GM23338 (cell line): ENCODE measurements around the gene SETBP1. TPM values are rescaled to one million over a fixed set of nuclear protein-coding genes. Genes with fewer than 3 reads are reported as not detected.

Experiments used
- ATAC-seq: fragments of 200-7000 bp; cut with Tn5 transposase; 3 replicates; pipeline ENCODE4 v1.9.1; 2020
- DNase-seq: peaks from one replicate; pipeline ENCODE4 v3.0.0-alpha.2; 2015; ENCODE audit warnings: low spot score
- H2AFZ ChIP-seq: fragments of 200-600 bp; sonication (generic); 2 replicates; pipeline ENCODE4 v1.8.0; 2016; ENCODE audit warnings: antibody characterized with exemption, mild to moderate bottlenecking, moderate library complexity
- H3F3A ChIP-seq: fragments of 200-600 bp; sonication (generic); replicated peaks from 2 replicates; pipeline ENCODE4 v1.8.0; 2017; ENCODE audit warnings: antibody characterized with exemption, mixed run types, low read depth
- H3K27ac ChIP-seq: fragments of 200-600 bp; sonication (generic); 2 replicates; pipeline ENCODE4 v1.6.1; 2016; ENCODE audit warnings: low read depth
- H3K27me3 ChIP-seq: fragments of 200-600 bp; sonication (generic); 2 replicates; pipeline ENCODE4 v1.8.0; 2016; ENCODE audit warnings: mild to moderate bottlenecking, mixed run types, moderate library complexity; ENCODE audit not compliant: insufficient read depth
- H3K36me3 ChIP-seq: fragments of 200-600 bp; sonication (generic); 2 replicates; pipeline ENCODE4 v1.8.0; 2016; ENCODE audit warnings: mild to moderate bottlenecking; ENCODE audit not compliant: insufficient read depth
- H3K4me1 ChIP-seq: fragments of 200-600 bp; sonication (generic); 2 replicates; pipeline ENCODE4 v1.8.0; 2016; ENCODE audit warnings: mild to moderate bottlenecking, moderate library complexity; ENCODE audit not compliant: insufficient read depth
- H3K4me2 ChIP-seq: fragments of 200-600 bp; sonication (generic); 2 replicates; pipeline ENCODE4 v1.7.1; 2017; ENCODE audit warnings: mixed run types
- H3K4me3 ChIP-seq: fragments of 200-600 bp; sonication (generic); 2 replicates; pipeline ENCODE4 v1.6.1; 2016; ENCODE audit warnings: mixed run types
- H3K79me2 ChIP-seq: fragments of 200-600 bp; sonication (generic); replicated peaks from 2 replicates; pipeline ENCODE4 v1.8.0; 2017; ENCODE audit warnings: mild to moderate bottlenecking; ENCODE audit not compliant: insufficient read depth
- H3K9me2 ChIP-seq: fragments of 200-600 bp; sonication (generic); 2 replicates; pipeline ENCODE4 v1.8.0; 2017; ENCODE audit not compliant: insufficient read depth
- H4K20me1 ChIP-seq: fragments of 200-600 bp; sonication (generic); replicated peaks from 2 replicates; pipeline ENCODE4 v1.8.0; 2017; ENCODE audit warnings: mild to moderate bottlenecking; ENCODE audit not compliant: insufficient read depth
- H3K27ac Mint-ChIP-seq: 2 replicates; pipeline ENCODE4 v1.8.0; 2020; ENCODE audit warnings: inconsistent platforms, mild to moderate bottlenecking, moderate library complexity, mixed read lengths
- H3K27me3 Mint-ChIP-seq: 3 replicates; pipeline ENCODE4 v1.8.0; 2022; ENCODE audit warnings: low read depth, mild to moderate bottlenecking, moderate library complexity, mixed read lengths, inconsistent platforms; ENCODE audit not compliant: insufficient read depth, poor library complexity
- H3K36me3 Mint-ChIP-seq: 3 replicates; pipeline ENCODE4 v1.8.0; 2021; ENCODE audit warnings: low read depth, mild to moderate bottlenecking, inconsistent platforms, moderate library complexity, mixed read lengths
- H3K4me1 Mint-ChIP-seq: 3 replicates; pipeline ENCODE4 v1.8.0; 2020; ENCODE audit warnings: mild to moderate bottlenecking, inconsistent platforms, mixed read lengths
- H3K4me3 Mint-ChIP-seq: 3 replicates; pipeline ENCODE4 v1.8.0; 2021; ENCODE audit warnings: moderate library complexity, mild to moderate bottlenecking, inconsistent platforms, mixed read lengths
- H3K9me3 Mint-ChIP-seq: 3 replicates; pipeline ENCODE4 v1.8.0; 2020; ENCODE audit warnings: moderate library complexity, mild to moderate bottlenecking, inconsistent platforms, mixed read lengths
- CREB1 ChIP-seq: fragments of 250-450 bp; sonication (Bioruptor Pico); IDR thresholded peaks from 2 replicates; pipeline ENCODE4 v1.5.0; 2020; ENCODE audit warnings: low read depth, mild to moderate bottlenecking, moderate library complexity
- POLR2AphosphoS5 ChIP-seq: IDR thresholded peaks from 2 replicates; pipeline ENCODE4 v1.6.1; 2016; ENCODE audit warnings: antibody characterized with exemption, low read depth
- STAT1 ChIP-seq: IDR thresholded peaks from one replicate; pipeline ENCODE4 v1.6.1; 2016; ENCODE audit warnings: antibody characterized with exemption; ENCODE audit not compliant: unreplicated experiment
- ZNF331 ChIP-seq: fragments of 250-450 bp; sonication (Bioruptor Pico); IDR thresholded peaks from 2 replicates; pipeline ENCODE4 v1.5.0; 2020; ENCODE audit warnings: low read depth, mild to moderate bottlenecking, moderate library complexity
- polyA plus RNA-seq: library from polyadenylated mRNA; unstranded; fragments of >200 nt; fragmentation: Nextera tagmentation; extraction: Ambion mirVana; gene quantifications from 2 replicates; pipeline ENCODE4 v1.2.1, GENCODE V29; 2016
- total RNA-seq: library from RNA; depleted of rRNA; stranded (reverse); fragments of >200 nt; shearing (Covaris generic); gene quantifications from 2 replicates; pipeline ENCODE4 v1.2.3, GENCODE V29; 2014
- TF ChIP-seq, protein P1 (sequence below), 2 experiments: fragments of 200-600 bp in 1 of 2; sonication (generic) in 1 of 2; conservative IDR thresholded peaks; 2 replicates each; pipeline versions ENCODE4 v1.5.1 to v1.6.1; 2016 to 2017; ENCODE audit warnings: antibody characterized with exemption in 2 of 2, low read depth in 2 of 2, mild to moderate bottlenecking in 2 of 2, moderate library complexity in 1 of 2
- TF ChIP-seq, protein P2 (sequence below): IDR thresholded peaks from 2 replicates; pipeline ENCODE4 v1.6.1; 2016; ENCODE audit warnings: antibody characterized with exemption
- TF ChIP-seq, protein P3 (sequence below): IDR thresholded peaks from one replicate; pipeline ENCODE4 v1.6.1; 2018; ENCODE audit warnings: antibody characterized with exemption; ENCODE audit not compliant: unreplicated experiment

SETBP1 gene
- total and polyA plus RNA-seq, 2 experiments from 2014 or later: 1.6 to 5.5 TPM

DNA sequence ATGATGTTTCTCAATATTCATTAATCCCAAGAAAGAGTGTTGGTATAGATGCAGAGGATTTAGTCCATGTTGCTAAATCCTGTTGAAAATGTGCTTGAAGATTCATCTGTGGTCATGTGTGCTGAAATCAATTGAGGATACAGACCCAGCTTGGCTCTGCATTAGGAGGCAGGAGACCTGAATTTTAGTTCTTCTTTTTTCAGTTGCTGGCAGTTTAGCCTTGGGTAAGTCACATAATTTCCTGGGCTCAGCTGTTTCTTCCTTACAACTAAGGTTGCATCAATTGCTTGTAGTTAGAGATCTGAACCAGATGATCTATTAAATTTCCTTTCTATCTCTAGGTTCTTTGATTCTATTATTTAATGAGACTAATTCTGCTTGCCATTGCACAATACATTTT is 54.4 kb downstream of the SETBP1 start:
- Mint-ChIP-seq H3K36me3 (no peaks in the 10 kb centered on the region), H3K9me3 (no peaks in the 10 kb centered on the region), H3K27ac (no peak overlapping the region), H3K4me3 (no peak overlapping the region), H3K4me1 (peaks cover 28% of the 10 kb centered on the region), H3K27me3 (no peaks in the 10 kb centered on the region)
- Histone ChIP-seq H3K27ac (no peak overlapping the region), H3K79me2 (no peaks in the 10 kb centered on the region), H3K4me1 (no peaks in the 10 kb centered on the region; the same call in 1 of the 2 replicates), H3F3A (no peaks in the 10 kb centered on the region), H2AFZ (no peak overlapping the region), H3K9me2 (0 out of 2 replicates have a peak, but pooled peaks cover 5% of the 10 kb centered on the region), H3K4me3 (no peak overlapping the region), H3K27me3 (no peaks in the 10 kb centered on the region), H3K36me3 (no peaks in the 10 kb centered on the region), H4K20me1 (no peaks in the 10 kb centered on the region), H3K4me2 (no peak overlapping the region)
- no peak for ATAC-seq
- no peak for DNase-seq
- TF ChIP-seq, protein P1, sequence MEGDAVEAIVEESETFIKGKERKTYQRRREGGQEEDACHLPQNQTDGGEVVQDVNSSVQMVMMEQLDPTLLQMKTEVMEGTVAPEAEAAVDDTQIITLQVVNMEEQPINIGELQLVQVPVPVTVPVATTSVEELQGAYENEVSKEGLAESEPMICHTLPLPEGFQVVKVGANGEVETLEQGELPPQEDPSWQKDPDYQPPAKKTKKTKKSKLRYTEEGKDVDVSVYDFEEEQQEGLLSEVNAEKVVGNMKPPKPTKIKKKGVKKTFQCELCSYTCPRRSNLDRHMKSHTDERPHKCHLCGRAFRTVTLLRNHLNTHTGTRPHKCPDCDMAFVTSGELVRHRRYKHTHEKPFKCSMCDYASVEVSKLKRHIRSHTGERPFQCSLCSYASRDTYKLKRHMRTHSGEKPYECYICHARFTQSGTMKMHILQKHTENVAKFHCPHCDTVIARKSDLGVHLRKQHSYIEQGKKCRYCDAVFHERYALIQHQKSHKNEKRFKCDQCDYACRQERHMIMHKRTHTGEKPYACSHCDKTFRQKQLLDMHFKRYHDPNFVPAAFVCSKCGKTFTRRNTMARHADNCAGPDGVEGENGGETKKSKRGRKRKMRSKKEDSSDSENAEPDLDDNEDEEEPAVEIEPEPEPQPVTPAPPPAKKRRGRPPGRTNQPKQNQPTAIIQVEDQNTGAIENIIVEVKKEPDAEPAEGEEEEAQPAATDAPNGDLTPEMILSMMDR (conservative IDR thresholded peaks at IDR 0.05; ENCODE audit: low read depth in 2 of 2): no peak
- TF ChIP-seq STAT1 (no peak), ZNF331 (no peak)

DNA sequence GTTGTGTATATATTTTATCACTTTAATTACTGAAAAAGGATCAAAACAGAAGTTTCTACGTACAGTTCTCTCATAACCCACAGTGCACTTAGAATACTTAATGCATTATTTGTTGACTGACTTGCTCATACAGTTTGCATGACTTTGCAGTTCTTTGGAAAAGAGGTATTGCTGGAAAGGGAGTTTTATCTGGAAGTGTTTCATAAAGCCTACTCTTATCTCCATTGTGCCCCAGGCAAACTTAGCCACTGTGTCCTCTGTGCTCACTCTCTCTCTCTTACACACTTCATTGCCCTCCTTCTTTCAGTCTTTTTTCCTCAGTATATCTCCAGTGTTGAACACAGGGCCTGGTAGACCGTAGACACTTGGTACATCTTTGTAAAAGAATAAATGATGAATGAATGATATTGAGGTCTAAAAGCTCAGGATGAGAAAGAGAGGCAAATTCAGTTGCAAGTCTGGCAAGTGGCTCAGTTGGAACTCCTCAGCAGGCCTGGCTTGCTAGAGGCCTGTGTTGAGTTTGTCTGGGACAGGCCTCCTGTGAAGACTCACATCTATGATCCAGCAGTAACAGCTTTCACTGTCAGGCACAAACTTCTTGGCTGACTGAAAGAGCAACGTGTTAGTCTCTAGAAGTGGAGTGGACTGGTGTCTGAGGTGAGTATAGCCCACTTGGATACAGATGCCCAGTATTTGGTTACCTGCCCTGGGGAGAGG is 56.1 kb downstream of the SETBP1 start:
- Histone ChIP-seq H3K27ac (no peak overlapping the region), H3K9me2 (no peaks in the 10 kb centered on the region), H2AFZ (no peak overlapping the region), H4K20me1 (no peaks in the 10 kb centered on the region), H3K27me3 (no peaks in the 10 kb centered on the region), H3K4me3 (no peak overlapping the region), H3K4me2 (no peak overlapping the region), H3F3A (no peaks in the 10 kb centered on the region), H3K36me3 (no peaks in the 10 kb centered on the region), H3K4me1 (no peaks in the 10 kb centered on the region; the same call in 1 of the 2 replicates), H3K79me2 (no peaks in the 10 kb centered on the region)
- ATAC-seq (no peak), DNase-seq (no peak)
- no peak for TF ChIP-seq ZNF331
- TF ChIP-seq, protein P1 (conservative IDR thresholded peaks at IDR 0.05; ENCODE audit: low read depth in 2 of 2): no peak
- TF ChIP-seq, protein P2, sequence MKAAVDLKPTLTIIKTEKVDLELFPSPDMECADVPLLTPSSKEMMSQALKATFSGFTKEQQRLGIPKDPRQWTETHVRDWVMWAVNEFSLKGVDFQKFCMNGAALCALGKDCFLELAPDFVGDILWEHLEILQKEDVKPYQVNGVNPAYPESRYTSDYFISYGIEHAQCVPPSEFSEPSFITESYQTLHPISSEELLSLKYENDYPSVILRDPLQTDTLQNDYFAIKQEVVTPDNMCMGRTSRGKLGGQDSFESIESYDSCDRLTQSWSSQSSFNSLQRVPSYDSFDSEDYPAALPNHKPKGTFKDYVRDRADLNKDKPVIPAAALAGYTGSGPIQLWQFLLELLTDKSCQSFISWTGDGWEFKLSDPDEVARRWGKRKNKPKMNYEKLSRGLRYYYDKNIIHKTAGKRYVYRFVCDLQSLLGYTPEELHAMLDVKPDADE: no peak
- TF ChIP-seq, protein P3, sequence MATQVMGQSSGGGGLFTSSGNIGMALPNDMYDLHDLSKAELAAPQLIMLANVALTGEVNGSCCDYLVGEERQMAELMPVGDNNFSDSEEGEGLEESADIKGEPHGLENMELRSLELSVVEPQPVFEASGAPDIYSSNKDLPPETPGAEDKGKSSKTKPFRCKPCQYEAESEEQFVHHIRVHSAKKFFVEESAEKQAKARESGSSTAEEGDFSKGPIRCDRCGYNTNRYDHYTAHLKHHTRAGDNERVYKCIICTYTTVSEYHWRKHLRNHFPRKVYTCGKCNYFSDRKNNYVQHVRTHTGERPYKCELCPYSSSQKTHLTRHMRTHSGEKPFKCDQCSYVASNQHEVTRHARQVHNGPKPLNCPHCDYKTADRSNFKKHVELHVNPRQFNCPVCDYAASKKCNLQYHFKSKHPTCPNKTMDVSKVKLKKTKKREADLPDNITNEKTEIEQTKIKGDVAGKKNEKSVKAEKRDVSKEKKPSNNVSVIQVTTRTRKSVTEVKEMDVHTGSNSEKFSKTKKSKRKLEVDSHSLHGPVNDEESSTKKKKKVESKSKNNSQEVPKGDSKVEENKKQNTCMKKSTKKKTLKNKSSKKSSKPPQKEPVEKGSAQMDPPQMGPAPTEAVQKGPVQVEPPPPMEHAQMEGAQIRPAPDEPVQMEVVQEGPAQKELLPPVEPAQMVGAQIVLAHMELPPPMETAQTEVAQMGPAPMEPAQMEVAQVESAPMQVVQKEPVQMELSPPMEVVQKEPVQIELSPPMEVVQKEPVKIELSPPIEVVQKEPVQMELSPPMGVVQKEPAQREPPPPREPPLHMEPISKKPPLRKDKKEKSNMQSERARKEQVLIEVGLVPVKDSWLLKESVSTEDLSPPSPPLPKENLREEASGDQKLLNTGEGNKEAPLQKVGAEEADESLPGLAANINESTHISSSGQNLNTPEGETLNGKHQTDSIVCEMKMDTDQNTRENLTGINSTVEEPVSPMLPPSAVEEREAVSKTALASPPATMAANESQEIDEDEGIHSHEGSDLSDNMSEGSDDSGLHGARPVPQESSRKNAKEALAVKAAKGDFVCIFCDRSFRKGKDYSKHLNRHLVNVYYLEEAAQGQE: no peak
- TF ChIP-seq CREB1 (CRISPR knock-in tag): no peak
- TF ChIP-seq POLR2AphosphoS5: no peak
- Mint-ChIP-seq H3K27ac (no peak overlapping the region), H3K27me3 (no peaks in the 10 kb centered on the region), H3K4me3 (no peak overlapping the region), H3K36me3 (no peaks in the 10 kb centered on the region), H3K4me1 (peaks cover 26% of the 10 kb centered on the region), H3K9me3 (no peaks in the 10 kb centered on the region)
